GM12874 (cell line): ENCODE measurements around the gene FBLN7.

Experiments used
- TF ChIP-seq, protein P1 (sequence below): IDR thresholded peaks from 2 replicates; pipeline ENCODE4 v1.5.1; 2011; ENCODE audit warnings: low read depth, mild to moderate bottlenecking, control low read depth, low read length, moderate library complexity; ENCODE audit not compliant: insufficient read depth

The FBLN7 gene

DNA sequence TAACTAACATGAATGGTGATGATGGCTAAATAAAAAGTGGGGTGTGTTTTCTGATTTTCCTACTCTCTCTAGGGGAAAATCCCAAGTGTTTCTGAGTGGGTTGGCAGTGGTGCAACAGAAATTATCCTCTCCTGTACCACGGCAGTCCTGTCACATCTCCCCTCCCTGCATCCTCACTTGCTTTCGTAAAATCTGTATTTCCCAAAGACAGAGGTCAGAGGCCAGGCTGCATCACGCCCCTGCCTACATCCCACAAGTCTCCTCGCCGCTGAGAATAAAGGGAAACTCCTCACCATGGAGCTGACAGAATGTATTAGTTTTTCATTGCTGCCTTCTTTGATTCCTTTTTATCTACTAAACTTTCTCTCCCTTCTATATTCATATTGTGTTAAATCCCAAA lies 13.1 kb downstream of the FBLN7 start:
- TF ChIP-seq, protein P1, sequence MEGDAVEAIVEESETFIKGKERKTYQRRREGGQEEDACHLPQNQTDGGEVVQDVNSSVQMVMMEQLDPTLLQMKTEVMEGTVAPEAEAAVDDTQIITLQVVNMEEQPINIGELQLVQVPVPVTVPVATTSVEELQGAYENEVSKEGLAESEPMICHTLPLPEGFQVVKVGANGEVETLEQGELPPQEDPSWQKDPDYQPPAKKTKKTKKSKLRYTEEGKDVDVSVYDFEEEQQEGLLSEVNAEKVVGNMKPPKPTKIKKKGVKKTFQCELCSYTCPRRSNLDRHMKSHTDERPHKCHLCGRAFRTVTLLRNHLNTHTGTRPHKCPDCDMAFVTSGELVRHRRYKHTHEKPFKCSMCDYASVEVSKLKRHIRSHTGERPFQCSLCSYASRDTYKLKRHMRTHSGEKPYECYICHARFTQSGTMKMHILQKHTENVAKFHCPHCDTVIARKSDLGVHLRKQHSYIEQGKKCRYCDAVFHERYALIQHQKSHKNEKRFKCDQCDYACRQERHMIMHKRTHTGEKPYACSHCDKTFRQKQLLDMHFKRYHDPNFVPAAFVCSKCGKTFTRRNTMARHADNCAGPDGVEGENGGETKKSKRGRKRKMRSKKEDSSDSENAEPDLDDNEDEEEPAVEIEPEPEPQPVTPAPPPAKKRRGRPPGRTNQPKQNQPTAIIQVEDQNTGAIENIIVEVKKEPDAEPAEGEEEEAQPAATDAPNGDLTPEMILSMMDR = no peak

DNA sequence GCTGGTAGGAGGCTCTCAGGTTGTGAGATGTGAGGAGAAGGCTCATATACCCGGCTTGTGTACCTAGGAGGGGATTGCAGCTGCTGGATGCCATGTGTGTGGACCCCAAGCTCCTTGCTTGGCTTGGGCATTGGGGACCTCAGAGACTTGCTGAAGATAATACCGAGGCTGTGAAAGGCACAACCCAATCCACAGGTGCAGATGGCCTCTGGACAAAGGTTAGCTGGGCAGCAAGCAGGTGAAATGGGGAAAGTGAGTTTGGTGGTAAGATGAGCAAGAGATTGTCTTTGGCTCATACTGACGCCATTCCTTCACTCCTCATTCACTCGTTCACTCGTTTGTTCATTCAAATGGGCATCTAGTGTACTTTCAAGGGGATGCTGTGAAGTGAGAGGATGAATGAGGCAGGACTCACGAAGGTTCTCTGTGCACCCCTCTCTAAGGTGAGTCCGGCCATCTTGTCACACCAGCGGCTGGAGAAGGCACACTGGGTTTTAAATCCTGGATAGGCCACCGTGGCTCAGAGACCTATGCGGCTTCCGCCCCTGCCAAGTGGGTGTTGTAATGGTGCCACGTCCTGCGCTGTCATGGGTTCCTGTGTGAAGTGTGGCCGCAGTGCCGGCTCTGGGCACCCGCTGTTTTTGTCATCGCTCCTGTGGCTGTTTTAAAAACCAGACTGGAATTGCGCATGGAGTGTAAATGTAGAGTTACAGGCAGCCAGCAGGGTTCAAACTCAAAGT lies 13.7 kb downstream of the FBLN7 start:
- TF ChIP-seq, protein P1 = no peak

DNA sequence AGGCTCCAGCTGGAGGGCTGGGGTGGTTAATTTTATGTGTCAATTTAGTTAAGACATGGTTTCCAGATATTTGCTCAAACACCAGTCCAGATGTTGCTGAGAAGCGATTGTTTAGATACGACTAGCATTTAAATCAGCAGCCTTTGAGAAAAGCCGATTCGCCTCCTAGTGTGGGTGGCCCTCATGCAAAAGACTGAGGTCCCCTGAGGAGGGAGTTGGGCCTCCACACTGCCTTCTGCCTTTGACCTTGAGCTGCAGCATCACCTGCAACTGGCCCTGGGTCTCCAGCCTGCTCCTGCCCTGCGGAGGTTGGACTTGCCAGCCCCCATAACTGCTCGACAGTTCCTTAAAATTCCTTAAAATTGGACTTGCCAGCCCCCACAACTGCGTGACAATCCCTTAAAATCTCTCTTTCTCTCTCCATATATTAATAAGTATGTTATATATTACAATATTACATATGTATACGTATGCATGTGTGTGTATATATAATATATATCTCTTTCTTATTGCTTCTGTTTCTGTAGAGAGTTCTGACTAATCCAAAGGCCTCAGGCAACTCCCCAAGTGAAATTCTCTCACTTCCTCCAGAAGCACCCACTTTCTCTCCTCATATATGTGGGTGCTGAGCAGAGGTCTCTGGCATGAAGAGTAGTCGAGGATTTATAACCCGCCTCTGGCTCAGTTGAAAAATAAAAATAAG lies 14.4 kb downstream of the FBLN7 start:
- TF ChIP-seq, protein P1 = no peak

DNA sequence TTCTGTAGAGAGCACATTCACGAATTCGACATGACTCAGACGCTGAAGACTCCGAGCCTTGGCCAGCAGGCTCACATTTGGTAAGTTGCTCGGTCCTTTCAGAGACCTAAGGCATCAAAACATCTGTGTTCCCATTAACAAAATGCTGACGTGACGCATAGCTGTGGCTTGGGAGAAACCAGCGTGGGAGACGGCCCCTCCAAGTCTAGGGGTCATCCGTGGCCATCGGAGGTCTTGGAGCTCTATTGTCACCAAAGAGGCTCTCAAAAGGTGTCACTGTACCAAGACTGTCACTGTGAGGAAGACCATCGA lies 14.9 kb downstream of the FBLN7 start:
- TF ChIP-seq, protein P1 = no peak

DNA sequence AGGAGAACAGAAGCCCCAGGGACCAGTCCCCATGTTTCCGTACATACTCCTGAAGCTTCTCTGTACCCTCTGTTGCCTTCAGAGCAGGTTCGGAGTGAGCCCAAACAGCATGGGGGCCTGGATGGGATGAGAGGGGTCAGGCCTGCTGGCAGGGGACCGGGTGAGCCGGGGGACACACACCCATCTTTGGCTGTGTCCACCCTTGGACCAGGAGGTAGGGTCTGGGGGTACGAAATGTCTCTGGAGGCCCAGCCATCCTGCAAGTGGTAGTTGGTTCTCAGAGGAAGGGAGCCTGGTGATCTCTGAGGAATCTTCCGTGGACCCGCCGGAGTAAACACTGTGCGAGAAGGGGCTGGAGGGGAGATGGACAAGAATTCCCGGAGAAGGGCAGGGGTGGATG lies 15.3 kb downstream of the FBLN7 start:
- TF ChIP-seq, protein P1 = no peak

DNA sequence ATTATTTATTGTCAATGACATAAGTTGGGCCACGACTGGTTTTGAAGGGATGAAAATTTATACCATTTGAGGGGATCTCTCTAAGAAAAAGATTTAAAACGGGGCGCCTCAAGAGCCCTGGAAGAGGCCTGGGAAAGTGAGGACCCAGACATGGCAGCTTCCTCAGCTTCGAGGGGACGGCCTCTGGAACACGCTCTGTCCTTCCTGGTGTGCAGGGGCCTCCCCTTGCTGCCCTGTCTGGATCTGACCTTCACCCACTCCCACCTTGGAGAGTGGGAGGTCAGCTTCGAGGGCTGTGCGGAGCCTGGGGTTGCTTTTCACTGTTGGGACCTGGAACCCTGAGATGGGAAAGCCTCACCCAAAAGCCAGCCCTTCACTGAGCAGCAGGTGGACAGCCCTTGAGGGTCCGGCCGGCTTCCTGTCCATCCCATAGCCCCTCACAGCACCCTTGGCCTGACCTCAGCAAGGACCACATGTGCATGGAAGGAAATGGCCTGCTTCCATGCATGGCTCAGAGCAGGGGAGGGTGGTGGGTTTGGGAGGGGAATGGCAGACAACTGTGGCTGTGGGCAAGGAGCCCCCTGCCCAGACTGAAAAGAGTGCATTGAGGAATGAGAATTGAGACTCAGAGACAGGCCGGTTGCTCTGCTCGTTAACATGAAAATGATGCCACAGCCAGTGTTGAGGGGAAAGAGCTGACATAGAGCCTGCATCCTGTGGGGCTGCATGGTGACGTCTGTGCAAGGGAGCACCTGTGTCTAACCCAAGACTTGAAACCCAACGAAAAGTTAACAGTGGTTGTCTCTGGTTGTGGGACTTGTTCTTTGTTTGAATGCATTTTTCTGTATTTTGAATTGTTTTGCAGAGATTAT lies 16.3 kb downstream of the FBLN7 start:
- TF ChIP-seq, protein P1 = no peak

DNA sequence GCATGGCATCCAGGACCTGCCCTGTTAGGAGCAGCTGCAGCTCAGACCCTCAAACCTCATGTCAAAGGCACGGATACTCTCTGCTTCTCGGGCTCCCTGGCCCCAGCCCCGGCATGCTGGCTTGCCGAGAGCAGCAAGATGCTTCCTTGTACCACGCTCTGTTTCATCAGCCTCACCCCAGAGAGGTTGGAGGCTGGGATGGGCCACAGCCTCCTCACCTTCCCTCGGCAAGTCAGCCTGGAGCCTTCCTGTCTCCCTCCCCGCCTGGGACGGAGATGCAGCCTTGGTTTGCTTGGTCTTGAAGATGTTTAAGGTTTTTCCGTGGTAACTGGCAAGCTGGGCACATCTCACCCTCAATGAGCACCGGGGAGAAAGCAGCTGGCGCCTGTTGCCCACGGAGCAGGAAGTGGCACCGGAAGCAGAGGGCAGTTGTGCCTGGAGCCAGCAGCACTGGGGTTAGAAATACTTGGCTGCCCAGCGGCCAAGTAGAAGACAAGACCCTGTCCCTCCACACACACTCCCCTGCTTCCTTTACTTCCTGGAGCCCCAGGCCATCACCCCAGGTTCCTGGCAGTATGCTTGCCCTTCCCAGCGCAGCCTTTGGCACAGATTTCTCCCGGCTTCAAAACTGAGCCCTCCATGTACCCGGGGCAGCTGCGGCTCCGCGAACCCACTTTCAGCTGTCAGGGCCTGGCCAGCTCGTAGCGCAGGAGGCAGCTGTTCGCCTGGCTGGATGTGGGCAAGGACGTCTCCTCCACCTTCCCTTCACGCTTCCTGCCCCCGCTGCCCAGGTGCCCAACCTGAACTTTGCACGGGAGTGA lies 17.4 kb downstream of the FBLN7 start:
- TF ChIP-seq, protein P1 = no peak
